GM19372 (cell line): ENCODE measurements around the gene POLR1D.

ENCODE experiments used
- ATAC-seq: cut with Tn5 transposase; IDR thresholded peaks from one replicate; pipeline ENCODE4 v1.9.1; 2021; ENCODE audit warnings: mild to moderate bottlenecking, low read depth, moderate library complexity; ENCODE audit not compliant: unreplicated experiment

The POLR1D gene

DNA sequence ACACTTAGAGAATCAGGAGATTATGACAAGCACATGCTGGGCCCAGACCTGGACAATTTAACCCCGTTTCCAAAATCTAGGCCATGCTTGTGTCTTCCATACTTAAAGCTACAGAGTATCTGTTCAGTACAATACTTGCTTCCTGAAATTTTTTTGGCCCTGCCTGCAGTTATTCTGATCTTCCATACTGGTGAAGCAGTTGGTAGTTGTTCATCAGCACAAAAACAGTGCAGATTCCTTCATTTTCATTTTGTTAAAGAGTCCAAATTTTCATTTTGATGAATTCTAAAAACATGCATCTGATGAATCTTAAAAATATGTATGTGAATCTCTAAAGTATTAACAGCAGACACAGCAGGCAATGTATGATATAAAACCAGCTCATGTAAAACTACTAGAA, 49.2 kb downstream of the POLR1D start:
- no peak for ATAC-seq

GRCh38 chr13:27672025-27672424, 50.3 kb downstream of the POLR1D start:
- ATAC-seq, result no peak
